GM12872 (cell line): Measurements from ENCODE around the gene CARS1.

Experiments used
- CTCF ChIP-seq: IDR thresholded peaks from 3 replicates; pipeline ENCODE4 v1.5.1; 2011; ENCODE audit warnings: low read depth, mild to moderate bottlenecking, low read length, moderate library complexity; ENCODE audit not compliant: insufficient read depth

Gene CARS1

GRCh38 chr11:2976294-2977063, 80.7 kb downstream of the CARS1 start:
- no peak for TF ChIP-seq CTCF

GRCh38 chr11:2975594-2975993, 81.6 kb downstream of the CARS1 start:
- peak; percentile 64 for TF ChIP-seq CTCF

GRCh38 chr11:2974272-2974671, 83.0 kb downstream of the CARS1 start:
- no peak for TF ChIP-seq CTCF

- TF ChIP-seq CTCF = no peak
Measured at GRCh38 chr11:2968341-2968900, 88.8 kb downstream of the CARS1 start.

GRCh38 chr11:2964782-2965181, 92.4 kb downstream of the CARS1 start:
- no peak for TF ChIP-seq CTCF

- TF ChIP-seq CTCF = no peak
Measured at GRCh38 chr11:2963761-2964160, 93.5 kb downstream of the CARS1 start.

- no peak for TF ChIP-seq CTCF
Measured at GRCh38 chr11:2963112-2963754, 94.0 kb downstream of the CARS1 start.
